GM12875 (cell line): Measurements from ENCODE around the gene SLAMF1.

Source experiments
- H3K4me3 ChIP-seq: one replicate; pipeline ENCODE4 v1.5.1; 2011; ENCODE audit warnings: low read depth, low read length, control low read depth
- CTCF ChIP-seq: IDR thresholded peaks from 2 replicates; pipeline ENCODE4 v1.5.1; 2011; ENCODE audit warnings: low read depth, mild to moderate bottlenecking, control low read depth, inconsistent platforms, low read length, moderate library complexity, borderline replicate concordance; ENCODE audit not compliant: insufficient read depth

The SLAMF1 gene

DNA sequence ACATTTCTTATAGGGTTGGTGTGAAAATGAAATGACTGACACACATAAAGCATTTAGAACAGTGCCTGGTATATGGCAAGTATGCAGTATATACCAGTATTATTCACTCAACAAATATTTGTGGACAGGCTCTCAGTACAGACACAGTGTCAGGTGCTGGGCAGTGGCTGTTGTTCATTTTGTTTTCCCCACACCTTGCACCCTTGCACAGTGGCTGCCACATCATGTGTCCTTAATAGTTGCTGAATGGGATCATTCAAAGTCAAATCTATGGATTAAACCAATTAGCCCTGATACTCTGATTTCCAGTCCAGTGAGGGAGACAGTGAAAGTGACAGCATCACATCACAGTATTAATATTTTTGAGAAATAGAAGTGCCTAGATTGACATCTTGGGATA, 2.4 kb downstream of the SLAMF1 start:
- peak overlapping the region; percentile 92 for H3K4me3 ChIP-seq
- TF ChIP-seq CTCF = no peak

DNA sequence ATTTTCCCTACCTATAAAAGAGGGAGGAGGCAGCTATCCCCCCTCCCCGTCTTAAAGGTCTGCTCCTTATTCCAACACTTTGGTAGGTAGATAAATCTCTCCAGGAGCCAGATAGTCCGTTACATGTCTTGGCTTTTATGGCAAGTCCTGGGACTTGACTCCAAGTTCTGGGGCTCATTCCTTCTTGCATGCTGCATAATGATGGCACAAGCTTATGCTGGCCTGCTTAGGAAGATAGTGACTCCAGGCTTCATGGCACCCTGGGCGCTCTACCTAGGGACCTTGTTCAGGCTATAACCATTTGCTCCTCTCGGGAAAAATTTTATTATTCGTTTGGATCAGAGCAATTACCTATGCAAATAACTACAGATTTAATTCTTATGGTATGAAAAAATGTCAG, 3.7 kb downstream of the SLAMF1 start:
- H3K4me3 ChIP-seq = peak overlapping the region; percentile 10
- TF ChIP-seq CTCF = no peak

GRCh38 chr1:160642281-160642644, 4.6 kb downstream of the SLAMF1 start:
- peak overlapping the region; percentile 10 for H3K4me3 ChIP-seq
- TF ChIP-seq CTCF = no peak

GRCh38 chr1:160641323-160642280, 5.2 kb downstream of the SLAMF1 start:
- peak overlapping the region; percentile 32 for H3K4me3 ChIP-seq
- TF ChIP-seq CTCF = no peak

DNA sequence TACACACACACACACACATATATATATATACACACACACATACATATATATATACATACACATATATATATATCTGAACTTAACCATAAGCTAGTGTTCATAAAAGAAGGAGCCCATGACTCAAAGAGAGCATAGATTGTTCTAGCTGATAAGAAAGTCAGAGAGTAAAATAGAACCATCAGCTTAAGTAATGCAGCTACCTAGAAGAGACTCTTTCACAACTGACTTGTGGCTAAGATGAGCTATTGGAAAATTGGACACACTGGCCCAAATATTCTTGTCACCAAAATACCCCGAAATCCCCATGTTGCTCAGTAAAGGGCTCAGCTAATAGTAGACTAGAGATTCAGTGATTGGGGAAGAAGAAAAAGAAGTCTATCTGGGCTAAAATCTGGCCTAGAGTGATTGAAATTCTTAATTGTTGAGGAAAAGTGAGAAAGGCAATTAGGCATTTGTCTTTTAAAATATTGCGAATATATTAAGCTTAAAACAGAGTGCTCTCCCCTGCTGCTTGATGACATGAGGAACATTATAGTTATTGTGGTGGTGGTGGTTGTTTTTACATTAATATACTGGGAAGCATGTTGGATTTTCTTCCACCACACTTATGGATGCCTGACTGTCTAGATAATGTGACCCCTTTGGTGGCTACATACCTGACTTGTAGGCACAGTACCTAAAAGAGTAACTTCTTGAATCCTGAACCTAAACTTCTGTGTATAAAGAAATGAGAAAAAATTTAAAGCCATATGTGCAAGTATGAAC, 6.3 kb downstream of the SLAMF1 start:
- TF ChIP-seq CTCF = no peak
- H3K4me3 ChIP-seq = no peak overlapping the region

DNA sequence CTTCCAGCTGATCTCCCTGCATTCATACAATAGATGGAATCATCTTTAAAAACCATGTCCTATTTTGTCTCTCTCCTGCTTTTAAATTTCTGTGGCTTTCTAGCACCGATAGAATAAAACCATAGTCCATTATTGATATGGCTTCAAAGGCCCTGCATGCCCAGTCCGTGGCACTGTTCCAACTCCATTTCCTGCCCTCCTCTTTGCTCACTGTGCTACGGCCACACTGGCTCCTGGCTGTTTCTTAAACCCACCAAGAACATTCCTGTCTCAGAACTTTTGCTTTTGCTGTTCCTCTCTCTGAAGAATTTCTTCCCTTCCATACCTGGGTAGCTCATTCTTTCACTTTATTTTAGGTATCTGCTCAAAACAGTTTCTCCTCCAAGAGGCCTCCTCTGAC, 7.2 kb downstream of the SLAMF1 start:
- TF ChIP-seq CTCF = no peak
- H3K4me3 ChIP-seq = peak overlapping the region; percentile 1
